IPS-NIHi11 (cell line): ENCODE data around the gene TMTC4.

Source experiments
- DNase-seq: peaks from one replicate; pipeline ENCODE4 v3.0.0; 2012; ENCODE audit warnings: mixed read lengths, low spot score

Gene TMTC4

DNA sequence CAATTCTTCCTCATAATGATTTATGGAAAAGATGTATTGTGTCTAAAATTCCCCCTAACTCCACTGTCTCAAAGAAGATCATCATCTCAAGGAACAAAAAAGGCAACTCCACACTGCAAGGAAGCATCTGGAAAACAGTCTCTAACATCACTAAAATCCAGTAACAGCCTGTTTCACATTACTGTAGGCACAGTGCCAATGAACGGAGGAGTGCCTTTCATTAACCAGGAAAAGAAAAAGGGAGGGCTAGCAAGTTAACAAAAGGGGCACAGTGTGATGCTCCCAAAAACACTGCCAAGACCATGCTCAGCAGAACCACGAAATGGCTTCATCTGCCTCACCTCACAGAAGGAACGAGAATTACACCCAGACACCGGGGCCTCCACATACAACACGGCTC lies 8.5 kb downstream of the TMTC4 start:
- DNase-seq: no peak

GRCh38 chr13:100665403-100665802 lies 9.2 kb downstream of the TMTC4 start:
- DNase-seq: no peak

DNA sequence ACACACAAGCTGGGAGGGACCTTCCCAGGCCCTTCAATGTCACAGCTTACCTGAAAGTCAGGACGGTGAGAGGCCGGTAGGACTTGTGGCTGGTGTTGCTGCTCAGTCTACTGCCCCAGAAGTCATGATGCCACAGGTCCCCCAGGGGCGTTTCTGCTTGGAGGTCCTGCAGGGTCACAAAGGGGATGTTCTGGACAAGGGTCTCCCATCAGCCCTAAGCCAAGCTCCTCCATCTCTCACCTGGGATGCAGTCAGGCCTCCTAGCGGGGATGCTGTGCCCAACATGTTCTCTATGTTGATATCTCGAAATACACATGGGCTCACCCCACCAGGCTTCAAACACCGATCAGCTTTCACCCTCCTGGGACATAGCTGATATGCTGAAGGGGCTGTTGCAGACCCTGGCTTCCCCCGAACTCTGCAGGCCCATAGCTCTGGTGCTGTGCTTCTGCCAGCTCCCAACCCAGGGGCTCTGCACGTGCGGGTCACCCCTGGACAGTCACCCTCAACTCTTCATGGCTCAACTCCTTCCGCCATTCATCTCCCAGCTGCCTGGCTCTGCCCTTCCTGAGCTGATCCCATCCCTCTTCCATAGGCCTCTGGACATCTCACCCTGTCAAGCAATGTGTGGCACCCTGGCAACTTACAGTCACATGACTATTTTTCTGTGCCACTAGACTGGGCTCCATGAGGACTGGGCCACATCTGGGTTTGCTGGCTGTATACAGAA lies 10.3 kb downstream of the TMTC4 start:
- DNase-seq: no peak

- DNase-seq: no peak
These were observed 12.0 kb downstream of the TMTC4 start for GRCh38 chr13:100662468-100663211.

- DNase-seq: no peak
These were observed 13.8 kb downstream of the TMTC4 start for GRCh38 chr13:100660761-100661160.

- peak; percentile 39 for DNase-seq
These were observed 15.0 kb downstream of the TMTC4 start for GRCh38 chr13:100659578-100659977.

DNA sequence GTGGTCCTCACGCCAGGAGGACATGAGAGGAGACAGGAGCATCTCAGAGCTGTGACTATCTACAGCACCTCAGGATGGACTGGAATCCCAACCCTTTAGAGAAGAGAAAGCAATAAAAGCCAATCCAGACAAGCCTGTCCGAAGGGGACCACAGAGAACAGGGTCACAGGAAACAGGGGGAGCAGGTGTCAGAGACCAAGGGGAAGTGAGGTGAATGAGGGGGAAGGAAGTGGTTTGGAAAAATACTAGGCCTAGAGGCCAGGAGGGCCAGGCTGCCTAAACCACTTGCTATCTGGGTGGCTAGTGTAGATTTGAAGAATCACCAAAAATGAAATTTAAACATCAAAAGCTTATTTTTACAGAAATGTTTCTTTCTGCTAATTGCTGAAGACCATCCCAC lies 16.2 kb downstream of the TMTC4 start:
- DNase-seq: no peak

GRCh38 chr13:100657881-100658315 lies 16.7 kb downstream of the TMTC4 start:
- no peak for DNase-seq

DNA sequence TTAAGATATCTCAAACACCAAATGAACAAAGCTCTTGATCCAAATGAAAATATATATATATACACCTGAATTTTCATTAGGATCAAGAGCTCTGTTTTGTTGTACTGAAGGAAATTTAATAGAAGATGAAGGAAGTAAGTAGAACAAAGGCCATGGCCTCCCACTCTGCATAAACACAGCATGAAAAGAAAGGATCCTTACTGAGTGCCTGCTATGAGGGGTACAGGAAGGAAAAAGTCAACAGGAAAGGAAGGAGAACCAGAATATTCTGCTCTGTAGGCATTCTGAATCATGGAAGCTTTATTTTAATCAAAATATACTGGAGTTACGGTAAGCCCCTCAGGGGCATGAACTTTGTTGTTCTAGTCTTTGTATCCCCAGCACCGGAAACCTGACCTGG lies 22.1 kb downstream of the TMTC4 start:
- no peak for DNase-seq

DNA sequence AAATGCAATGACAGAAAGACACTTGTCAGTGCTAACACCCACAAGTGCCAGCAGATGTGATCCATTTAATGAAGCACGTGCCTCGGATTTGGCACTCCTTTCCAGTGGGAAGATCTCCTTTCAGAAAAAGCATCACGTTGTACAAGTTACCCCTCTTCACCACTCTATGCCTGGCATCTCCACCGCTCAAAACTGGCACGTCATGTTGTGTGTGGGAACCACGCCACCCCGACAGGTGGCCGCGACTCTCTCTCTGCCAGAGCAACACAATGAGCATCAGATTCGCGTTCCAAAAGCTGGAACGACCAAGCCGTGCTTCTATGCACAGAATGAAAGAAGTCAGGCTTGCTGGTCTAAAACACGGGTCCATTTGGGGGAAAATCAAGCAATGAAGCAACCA lies 24.3 kb downstream of the TMTC4 start:
- DNase-seq: no peak

DNA sequence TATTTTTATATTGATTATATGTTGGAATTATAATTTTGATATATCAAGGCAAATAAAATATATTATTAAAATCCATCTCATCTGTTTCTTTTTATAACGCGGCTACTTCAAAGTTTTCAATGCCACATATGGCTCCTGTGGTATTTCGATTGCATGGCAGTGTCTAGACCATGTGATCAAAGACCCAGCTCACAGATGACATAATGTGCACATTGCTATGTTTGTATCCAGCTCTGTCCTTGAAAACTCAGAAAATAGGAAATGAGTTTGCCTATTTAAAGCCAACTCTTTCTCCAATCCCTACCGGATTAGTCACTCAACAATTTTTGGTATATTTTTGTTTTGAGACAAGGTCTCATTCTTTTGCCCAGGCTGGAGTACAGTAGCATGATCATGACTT lies 26.2 kb downstream of the TMTC4 start:
- DNase-seq: no peak

GRCh38 chr13:100646871-100647270 lies 27.7 kb downstream of the TMTC4 start:
- DNase-seq: no peak

GRCh38 chr13:100646030-100646673 lies 28.4 kb downstream of the TMTC4 start:
- DNase-seq: peak; percentile 39

- DNase-seq: no peak
These were observed 29.2 kb downstream of the TMTC4 start for GRCh38 chr13:100645382-100645781.

- DNase-seq: no peak
These were observed 30.2 kb downstream of the TMTC4 start for GRCh38 chr13:100644371-100644770.

GRCh38 chr13:100637796-100638195 lies 36.8 kb downstream of the TMTC4 start:
- no peak for DNase-seq

GRCh38 chr13:100637380-100637779 lies 37.2 kb downstream of the TMTC4 start:
- no peak for DNase-seq

GRCh38 chr13:100636441-100636840 lies 38.2 kb downstream of the TMTC4 start:
- no peak for DNase-seq

- no peak for DNase-seq
These were observed 38.6 kb downstream of the TMTC4 start for GRCh38 chr13:100636004-100636403.

DNA sequence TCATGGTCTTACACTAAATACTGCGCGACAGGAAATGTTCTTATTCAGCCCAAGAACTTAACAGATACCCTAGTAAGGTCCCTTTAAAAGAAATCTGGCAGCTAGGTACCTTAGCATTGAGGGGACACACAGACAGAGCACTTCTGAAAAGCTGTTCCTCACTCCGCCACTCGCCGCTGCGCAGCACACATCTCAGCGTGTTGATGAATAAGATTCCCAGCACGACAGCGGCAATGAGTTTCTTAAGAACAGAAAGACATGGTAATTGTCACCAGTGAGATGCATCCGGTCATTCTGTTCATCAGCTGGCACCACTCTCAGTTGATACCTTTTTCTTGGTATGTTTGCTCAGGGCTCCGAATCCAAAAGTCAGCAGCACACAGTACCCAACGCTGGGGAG lies 39.9 kb downstream of the TMTC4 start:
- no peak for DNase-seq

GRCh38 chr13:100633461-100633860 lies 41.1 kb downstream of the TMTC4 start:
- no peak for DNase-seq

- DNase-seq: peak; percentile 38
These were observed 44.0 kb downstream of the TMTC4 start for GRCh38 chr13:100630555-100630954.

GRCh38 chr13:100627120-100627519 lies 47.5 kb downstream of the TMTC4 start:
- no peak for DNase-seq
